Measurements from ENCODE around the gene CAMKK1.

The CAMKK1 gene

GRCh38 chr17:3903051-3903825, 10.4 kb upstream of the CAMKK1 start:
- TF ChIP-seq CTCF (IDR thresholded peaks at IDR 0.05; ENCODE audit: low read depth, low read length) = no peak
- no peak for DNase-seq (ENCODE audit: extremely low read depth, low read depth)

- no peak for TF ChIP-seq CTCF (IDR thresholded peaks at IDR 0.05; ENCODE audit: low read depth, low read length)
- DNase-seq (ENCODE audit: extremely low read depth, low read depth) = no peak
Measured at GRCh38 chr17:3900646-3901045, 7.8 kb upstream of the CAMKK1 start.

GRCh38 chr17:3897731-3898130, 4.9 kb upstream of the CAMKK1 start:
- DNase-seq (ENCODE audit: extremely low read depth, low read depth) = no peak
- TF ChIP-seq CTCF (IDR thresholded peaks at IDR 0.05; ENCODE audit: low read depth, low read length) = no peak

- no peak for TF ChIP-seq CTCF (IDR thresholded peaks at IDR 0.05; ENCODE audit: low read depth, low read length)
- DNase-seq (ENCODE audit: extremely low read depth, low read depth) = no peak
Measured at GRCh38 chr17:3896968-3897235, 4.0 kb upstream of the CAMKK1 start.

- DNase-seq (ENCODE audit: extremely low read depth, low read depth) = no peak
Measured at GRCh38 chr17:3896108-3896967, 3.5 kb upstream of the CAMKK1 start.

GRCh38 chr17:3895354-3895753, 2.5 kb upstream of the CAMKK1 start:
- no peak for TF ChIP-seq CTCF (IDR thresholded peaks at IDR 0.05; ENCODE audit: low read depth, low read length)
- no peak for DNase-seq (ENCODE audit: extremely low read depth, low read depth)

More at GRCh38 chr17:3896108-3896967, 3.5 kb upstream of the CAMKK1 start:
- no peak for TF ChIP-seq CTCF (IDR thresholded peaks at IDR 0.05; ENCODE audit: low read depth, low read length)

- no peak for TF ChIP-seq CTCF (IDR thresholded peaks at IDR 0.05; ENCODE audit: low read depth, low read length)
- no peak for DNase-seq (ENCODE audit: extremely low read depth, low read depth)
Measured at GRCh38 chr17:3894911-3895343, 2.1 kb upstream of the CAMKK1 start.

All from AG09319 (cell line).